Aorta (tissue), 5 donors: Measurements from ENCODE around the gene CEP128. TPM values are rescaled to one million over a fixed set of nuclear protein-coding genes. Genes with fewer than 3 reads are reported as not detected.
"Not testable (repeated sequence)": the region's sequence is repeated elsewhere in the genome, so short reads cannot be mapped to it uniquely, and the experiment has no call there.

Experiments used
- ATAC-seq: fragments of 200-7000 bp; cut with Tn5 transposase; one replicate; pipeline ENCODE4 v1.9.1; 2022; ENCODE audit warnings: moderate library complexity; ENCODE audit not compliant: low FRiP score
- DNase-seq, 2 donors: peaks; one replicate each; pipeline ENCODE4 v3.0.0-alpha.2; 2020
- H3K27ac ChIP-seq, 2 donors: one replicate each; pipeline ENCODE4 v1.5.1; 2013; ENCODE audit warnings: low read length in 2 of 2, mild to moderate bottlenecking in 2 of 2, moderate library complexity in 2 of 2, control low read depth in 1 of 2, inconsistent platforms in 1 of 2, low read depth in 1 of 2
- H3K27me3 ChIP-seq, 2 donors: one replicate each; pipeline ENCODE4 v1.6.1; 2013; ENCODE audit warnings: control low read depth in 1 of 2, low read length in 1 of 2, mild to moderate bottlenecking in 1 of 2, moderate library complexity in 1 of 2; ENCODE audit not compliant: insufficient read depth in 2 of 2, control insufficient read depth in 1 of 2
- H3K36me3 ChIP-seq, 2 donors: one replicate each; pipeline ENCODE4 v1.6.1; 2013; ENCODE audit warnings: control low read depth in 1 of 2, low read length in 1 of 2, mild to moderate bottlenecking in 1 of 2; ENCODE audit not compliant: insufficient read depth in 2 of 2, control insufficient read depth in 1 of 2
- H3K4me1 ChIP-seq, 2 donors: one replicate each; pipeline ENCODE4 v1.6.1; 2013; ENCODE audit warnings: low read length in 2 of 2, control low read depth in 1 of 2, mild to moderate bottlenecking in 1 of 2, moderate library complexity in 1 of 2; ENCODE audit not compliant: insufficient read depth in 2 of 2, control insufficient read depth in 1 of 2
- H3K4me3 ChIP-seq, 2 donors: one replicate each; pipeline ENCODE4 v1.5.1; 2013; ENCODE audit warnings: low read length in 2 of 2, control low read depth in 1 of 2, mild to moderate bottlenecking in 1 of 2
- H3K9me3 ChIP-seq: one replicate; pipeline ENCODE4 v1.6.1; 2013; ENCODE audit warnings: mild to moderate bottlenecking, low read length; ENCODE audit not compliant: control insufficient read depth
- WGBS, 2 donors: extraction: QIAGEN DNeasy Blood & Tissue Kit; methylation state at CpG; one replicate each; pipeline ENCODE4 v1.1.7; 2013; 5-methylcytosine and 5-hydroxymethylcytosine counted together
- intact Hi-C, 2 donors: fragments of 100-400 bp; cut with DNase I; formaldehyde crosslinking; loops; one replicate each; pipeline versions ENCODE4 v1.14.2 to v1.15.0; 2022
- polyA plus RNA-seq, 2 donors: library from polyadenylated mRNA; stranded (reverse); fragments of 200-250 nt; gene quantifications; one replicate each; pipeline ENCODE4 v1.2.3, GENCODE V29; 2013
- total RNA-seq, 2 donors: library from RNA; stranded (reverse); fragmentation: NEBNext Ultra II Directional; extraction: Animal tissue kit (Norgen Biotek cat#: 25700); gene quantifications; one replicate each; pipeline ENCODE4 v1.2.1, GENCODE V29; 2021
- donor health status: healthy with polysubstance abuse.
- donor health status: Bipolar disorder and iron deficiency.
- donor health status: DM: no; HTN: no; CAD: no.
- donor health status: DM: no; HTN: no; CAD: no.
- donor health status: DM: yes; HTN: yes; CAD: no.

The CEP128 gene
- total and polyA plus RNA-seq, 4 donors = 0.95 to 8.4 (median 4.4) TPM

- Histone ChIP-seq H3K4me3 (no peak overlapping the region), H3K27me3 (no peaks in the 10 kb centered on the region), H3K9me3 (no peaks in the 10 kb centered on the region), H3K36me3 (no peaks in the 10 kb centered on the region), H3K4me1 (no peaks in the 10 kb centered on the region), H3K27ac (no peak overlapping the region)
- ATAC-seq = no peak
- intact Hi-C loops = no loop called here
- 92% methylated on average over 4 of the region's 4 CpGs for WGBS, 2 donors
- no peak for DNase-seq
Observed at GRCh38 chr14:80926397-80927082, 15.0 kb downstream of the CEP128 start.

GRCh38 chr14:80924365-80925103 is 17.0 kb downstream of the CEP128 start:
- intact Hi-C loops = no loop called here
- DNase-seq (no peak), ATAC-seq (no peak)
- H3K27ac ChIP-seq = no peak overlapping the region
- H3K4me1 ChIP-seq = no peaks in the 10 kb centered on the region
- no peaks in the 10 kb centered on the region for H3K36me3 ChIP-seq
- 85% methylated on average over 2 of the region's 2 CpGs for WGBS, 2 donors
- no peaks in the 10 kb centered on the region for H3K9me3 ChIP-seq
- no peak overlapping the region for H3K4me3 ChIP-seq
- no peaks in the 10 kb centered on the region for H3K27me3 ChIP-seq

- ATAC-seq (no peak), DNase-seq (no peak)
- Histone ChIP-seq H3K36me3 (no peaks in the 10 kb centered on the region), H3K4me3 (no peak overlapping the region), H3K9me3 (no peaks in the 10 kb centered on the region), H3K27ac (no peak overlapping the region), H3K4me1 (no peaks in the 10 kb centered on the region), H3K27me3 (no peaks in the 10 kb centered on the region)
- intact Hi-C loops = no loop called here
Observed at GRCh38 chr14:80923368-80923767, 18.2 kb downstream of the CEP128 start.

- Histone ChIP-seq H3K36me3 (no peaks in the 10 kb centered on the region), H3K27ac (no peak overlapping the region), H3K4me1 (no peaks in the 10 kb centered on the region), H3K9me3 (no peaks in the 10 kb centered on the region), H3K27me3 (no peaks in the 10 kb centered on the region), H3K4me3 (no peak overlapping the region)
- intact Hi-C loops = no loop called here
- DNase-seq = no peak
- ATAC-seq = no peak
- WGBS, 2 donors = 87 to 88% methylated on average over 3 of the region's 3 CpGs
Observed at GRCh38 chr14:80919622-80920021, 21.9 kb downstream of the CEP128 start.

GRCh38 chr14:80912013-80912412 is 29.5 kb downstream of the CEP128 start:
- not testable (repeated sequence) for ATAC-seq

GRCh38 chr14:80906946-80907345 is 34.6 kb downstream of the CEP128 start:
- no peak for DNase-seq
- WGBS, 2 donors = 87 to 93% methylated on average over 4 of the region's 4 CpGs
- no peaks in the 10 kb centered on the region for H3K36me3 ChIP-seq
- H3K27me3 ChIP-seq = no peaks in the 10 kb centered on the region
- H3K4me3 ChIP-seq = no peak overlapping the region
- H3K27ac ChIP-seq = no peak overlapping the region
- no peak for ATAC-seq
- no peaks in the 10 kb centered on the region for H3K9me3 ChIP-seq
- no peaks in the 10 kb centered on the region for H3K4me1 ChIP-seq
- intact Hi-C loops = no loop called here

More at GRCh38 chr14:80912013-80912412, 29.5 kb downstream of the CEP128 start:
- H3K36me3 ChIP-seq, intact Hi-C loops, H3K4me1 ChIP-seq, H3K27ac ChIP-seq, H3K4me3 ChIP-seq, DNase-seq, H3K9me3 ChIP-seq, H3K27me3 ChIP-seq: not testable (repeated sequence)
- WGBS, 2 donors = 94 to 95% methylated on average over 11 of the region's 11 CpGs

GRCh38 chr14:80906336-80906735 is 35.2 kb downstream of the CEP128 start:
- Histone ChIP-seq H3K4me3 (no peak overlapping the region), H3K36me3 (no peaks in the 10 kb centered on the region), H3K27me3 (no peaks in the 10 kb centered on the region), H3K27ac (no peak overlapping the region), H3K9me3 (no peaks in the 10 kb centered on the region), H3K4me1 (no peaks in the 10 kb centered on the region)
- ATAC-seq (no peak), DNase-seq (no peak)
- intact Hi-C loops = no loop called here
- WGBS, 2 donors = 0 to 50% methylated on average over 1 of the region's 1 CpG

- H3K27ac ChIP-seq = no peak overlapping the region
- WGBS, 2 donors = 71 to 72% methylated on average over 1 of the region's 1 CpG
- H3K4me1 ChIP-seq = no peaks in the 10 kb centered on the region
- no peaks in the 10 kb centered on the region for H3K9me3 ChIP-seq
- H3K36me3 ChIP-seq = no peaks in the 10 kb centered on the region
- no peak overlapping the region for H3K4me3 ChIP-seq
- ATAC-seq (no peak), DNase-seq (no peak)
- no peaks in the 10 kb centered on the region for H3K27me3 ChIP-seq
- intact Hi-C loops = no loop called here
Observed at GRCh38 chr14:80902608-80903007, 38.9 kb downstream of the CEP128 start.

GRCh38 chr14:80901822-80902221 is 39.7 kb downstream of the CEP128 start:
- Histone ChIP-seq H3K9me3 (no peaks in the 10 kb centered on the region), H3K27ac (no peak overlapping the region), H3K36me3 (no peaks in the 10 kb centered on the region), H3K27me3 (no peaks in the 10 kb centered on the region), H3K4me3 (no peak overlapping the region), H3K4me1 (no peaks in the 10 kb centered on the region)
- ATAC-seq (no peak), DNase-seq (no peak)
- WGBS, 2 donors = 78 to 84% methylated on average over 3 of the region's 3 CpGs
- intact Hi-C loops = no loop called here
